IMR-90 (cell line): ENCODE results near the gene FLT3. TPM values are rescaled to one million over a fixed set of nuclear protein-coding genes. Genes with fewer than 3 reads are reported as not detected.

Source experiments
- ATAC-seq: fragments of 200-7000 bp; cut with Tn5 transposase; 2 replicates; pipeline ENCODE4 v1.9.1; 2020; ENCODE audit warnings: low read depth, mild to moderate bottlenecking, moderate library complexity
- BruUV-seq: library from RNA; stranded (reverse); fragments of 400-500 nt; replicated peaks from 2 replicates; lab custom pipeline; 2021; lab: Mats Ljungman, UMichigan
- CTCF ChIA-PET: fragments of 300-600 bp; formaldehyde crosslinking; extraction: SDS; loops from one replicate; lab custom pipeline; 2021; ENCODE audit warnings: antibody characterized with exemption; lab: Yijun Ruan, JAX
- POLR2A ChIA-PET: fragments of 300-600 bp; sonication (Branson Sonifier 250); formaldehyde crosslinking; loops from one replicate; lab custom pipeline; 2022; ENCODE audit warnings: antibody characterized with exemption; ENCODE audit not compliant: unreplicated experiment; lab: Charles Lee
- DNase-seq: peaks from one replicate; pipeline ENCODE4 v3.0.0; 2013
- H2AFZ ChIP-seq: replicated peaks from 2 replicates; pipeline ENCODE3; 2013; ENCODE audit warnings: low read length, mild to moderate bottlenecking; ENCODE audit not compliant: poor library complexity
- H2AK5ac ChIP-seq: 2 replicates; pipeline ENCODE4 v1.6.1; 2013; ENCODE audit warnings: low read depth, low read length, inconsistent platforms
- H2AK9ac ChIP-seq: replicated peaks from 2 replicates; pipeline ENCODE3; 2013; ENCODE audit warnings: mild to moderate bottlenecking, low read depth, low read length, moderate library complexity; ENCODE audit not compliant: poor library complexity
- H2BK120ac ChIP-seq: 2 replicates; pipeline ENCODE4 v1.6.1; 2013; ENCODE audit warnings: low read depth, low read length, inconsistent platforms
- H2BK15ac ChIP-seq: 3 replicates; pipeline ENCODE4 v1.6.1; 2013; ENCODE audit warnings: low read depth, low read length, inconsistent platforms
- H2BK20ac ChIP-seq: 2 replicates; pipeline ENCODE4 v1.6.1; 2013; ENCODE audit warnings: low read depth, mild to moderate bottlenecking, inconsistent platforms, low read length, moderate library complexity
- H2BK5ac ChIP-seq: 2 replicates; pipeline ENCODE4 v1.6.1; 2013; ENCODE audit warnings: mild to moderate bottlenecking, low read depth, low read length, inconsistent platforms; ENCODE audit not compliant: poor library complexity, severe bottlenecking
- H3K14ac ChIP-seq: replicated peaks from 2 replicates; pipeline ENCODE4 v1.6.1; 2013; ENCODE audit warnings: low read depth, low read length, inconsistent platforms
- H3K18ac ChIP-seq: 2 replicates; pipeline ENCODE4 v1.6.1; 2013; ENCODE audit warnings: low read depth, low read length, control low read depth
- H3K23ac ChIP-seq: 2 replicates; pipeline ENCODE4 v1.6.1; 2013; ENCODE audit warnings: low read depth, low read length, inconsistent platforms
- H3K27ac ChIP-seq: 2 replicates; pipeline ENCODE4 v1.5.1; 2013; ENCODE audit warnings: mild to moderate bottlenecking, control low read depth, low read length; ENCODE audit not compliant: insufficient read depth
- H3K27me3 ChIP-seq: 2 replicates; pipeline ENCODE4 v1.6.1; 2013; ENCODE audit warnings: low read length; ENCODE audit not compliant: control insufficient read depth, insufficient read depth
- H3K36me3 ChIP-seq: 2 replicates; pipeline ENCODE4 v1.6.1; 2013; ENCODE audit warnings: low read length, mixed read lengths; ENCODE audit not compliant: control insufficient read depth, insufficient read depth
- H3K4ac ChIP-seq: 2 replicates; pipeline ENCODE4 v1.6.1; 2013; ENCODE audit warnings: low read depth, low read length, inconsistent platforms
- H3K4me1 ChIP-seq: 2 replicates; pipeline ENCODE4 v1.6.1; 2013; ENCODE audit warnings: low read length, mixed read lengths; ENCODE audit not compliant: control insufficient read depth, insufficient read depth
- H3K4me2 ChIP-seq: 2 replicates; pipeline ENCODE4 v1.6.1; 2013; ENCODE audit warnings: low read depth, mild to moderate bottlenecking, control low read depth, low read length, moderate library complexity
- H3K4me3 ChIP-seq: 2 replicates; pipeline ENCODE4 v1.5.1; 2013; ENCODE audit warnings: low read depth, mild to moderate bottlenecking, control low read depth, low read length, moderate library complexity; ENCODE audit not compliant: insufficient read depth
- H3K56ac ChIP-seq: 2 replicates; pipeline ENCODE4 v1.6.1; 2013; ENCODE audit warnings: low read length, inconsistent platforms; ENCODE audit not compliant: insufficient read depth; ENCODE audit errors: extremely low read depth
- H3K79me1 ChIP-seq, 2 experiments: 2 replicates each; pipeline ENCODE4 v1.6.1; 2013; ENCODE audit warnings: low read length in 2 of 2, inconsistent platforms in 1 of 2, low read depth in 1 of 2
- H3K9ac ChIP-seq: 2 replicates; pipeline ENCODE4 v1.6.1; 2013; ENCODE audit warnings: low read depth, low read length, control low read depth
- H3K9me1 ChIP-seq: 2 replicates; pipeline ENCODE4 v1.6.1; 2013; ENCODE audit warnings: low read length, inconsistent platforms; ENCODE audit not compliant: insufficient read depth
- H3K9me3 ChIP-seq: 2 replicates; pipeline ENCODE4 v1.6.1; 2013; ENCODE audit warnings: low read length; ENCODE audit not compliant: control insufficient read depth, insufficient read depth
- H4K20me1 ChIP-seq: 2 replicates; pipeline ENCODE4 v1.6.1; 2013; ENCODE audit warnings: low read length, inconsistent platforms; ENCODE audit not compliant: insufficient read depth
- H4K5ac ChIP-seq: 2 replicates; pipeline ENCODE4 v1.6.1; 2013; ENCODE audit warnings: mild to moderate bottlenecking, low read depth, low read length, control low read depth
- H4K8ac ChIP-seq, 2 experiments: 2 replicates each; pipeline ENCODE4 v1.6.1; 2013; ENCODE audit warnings: low read depth in 2 of 2, low read length in 2 of 2, control low read depth in 1 of 2, inconsistent platforms in 1 of 2
- H4K91ac ChIP-seq: 2 replicates; pipeline ENCODE4 v1.6.1; 2013; ENCODE audit warnings: low read depth, low read length, inconsistent platforms; ENCODE audit not compliant: insufficient read depth
- BHLHE40 ChIP-seq: fragments of 150-350 bp; IDR thresholded peaks from 2 replicates; pipeline ENCODE4 v1.6.1; 2016; ENCODE audit warnings: mild to moderate bottlenecking, low read depth, low read length
- CEBPB ChIP-seq: IDR thresholded peaks from 2 replicates; pipeline ENCODE4 v1.6.1; 2012; ENCODE audit warnings: low read depth, low read length, improper control_type of control experiment
- CHD1 ChIP-seq: IDR thresholded peaks from 2 replicates; pipeline ENCODE4 v1.6.1; 2012; ENCODE audit warnings: low read depth, low read length, improper control_type of control experiment
- CTCF ChIP-seq: conservative IDR thresholded peaks from 2 replicates; pipeline ENCODE4 v1.5.1; 2012; ENCODE audit warnings: mild to moderate bottlenecking, low read depth, low read length, improper control_type of control experiment
- ELK1 ChIP-seq: fragments of 150-350 bp; IDR thresholded peaks from 2 replicates; pipeline ENCODE4 v1.6.1; 2016; ENCODE audit warnings: low read depth, mild to moderate bottlenecking, low read length, moderate library complexity, borderline replicate concordance
- FOS ChIP-seq: fragments of 150-350 bp; IDR thresholded peaks from 2 replicates; pipeline ENCODE4 v1.6.1; 2016; ENCODE audit warnings: low read depth, low read length
- MAFK ChIP-seq: IDR thresholded peaks from 2 replicates; pipeline ENCODE4 v1.6.1; 2012; ENCODE audit warnings: low read depth, low read length, improper control_type of control experiment
- MXI1 ChIP-seq: IDR thresholded peaks from 2 replicates; pipeline ENCODE4 v1.6.1; 2012; ENCODE audit warnings: low read depth, mild to moderate bottlenecking, low read length, moderate library complexity, borderline replicate concordance
- NFE2L2 ChIP-seq: fragments of 150-350 bp; IDR thresholded peaks from 2 replicates; pipeline ENCODE4 v1.6.1; 2016; ENCODE audit warnings: low read depth, mild to moderate bottlenecking, low read length
- POLR2A ChIP-seq: IDR thresholded peaks from 2 replicates; pipeline ENCODE4 v1.6.1; 2012; ENCODE audit warnings: mild to moderate bottlenecking, low read depth, low read length
- RAD21 ChIP-seq: IDR thresholded peaks from 2 replicates; pipeline ENCODE4 v1.6.1; 2012; ENCODE audit warnings: low read length, improper control_type of control experiment
- RCOR1 ChIP-seq: IDR thresholded peaks from 2 replicates; pipeline ENCODE4 v1.6.1; 2012; ENCODE audit warnings: mild to moderate bottlenecking, low read length, improper control_type of control experiment; ENCODE audit not compliant: insufficient replicate concordance
- RFX5 ChIP-seq: IDR thresholded peaks from 2 replicates; pipeline ENCODE4 v1.8.0; 2012; ENCODE audit warnings: low read depth, mild to moderate bottlenecking, low read length, moderate library complexity
- SMC3 ChIP-seq: fragments of 150-350 bp; IDR thresholded peaks from 2 replicates; pipeline ENCODE4 v1.6.1; 2016; ENCODE audit warnings: low read depth, mild to moderate bottlenecking, antibody characterized with exemption, low read length, moderate library complexity
- USF2 ChIP-seq: fragments of 150-350 bp; IDR thresholded peaks from 2 replicates; pipeline ENCODE4 v1.6.1; 2017; ENCODE audit warnings: mild to moderate bottlenecking, antibody characterized with exemption, low read length, low read depth
- WGBS, 2 experiments: methylation state at CpG; one replicate each; pipeline versions ENCODE4 v1.1.5 to v1.1.7; 2013; ENCODE audit warnings: missing lambda C conversion rate in 2 of 2; ENCODE audit not compliant: insufficient read length in 1 of 2; ENCODE audit errors: extremely low coverage in 2 of 2; 5-methylcytosine and 5-hydroxymethylcytosine counted together
- dilution Hi-C: fragments of 300-500 bp; cut with HindIII; formaldehyde crosslinking; loops from one replicate; pipeline ENCODE4 v1.14.3; 2018; ENCODE audit warnings: low sequenced_read_pairs; ENCODE audit not compliant: unreplicated experiment
- in situ Hi-C: fragments of 300-500 bp; cut with MboI; formaldehyde crosslinking; loops from 3 replicates; pipeline ENCODE4 v1.14.3; 2019; ENCODE audit warnings: low sequenced_read_pairs, inconsistent platforms, mixed read lengths
- intact Hi-C: fragments of 100-400 bp; cut with micrococcal nuclease; formaldehyde crosslinking; loops from 2 replicates; pipeline ENCODE4 v1.10.0; 2022
- polyA plus RNA-seq, 3 experiments: library from polyadenylated mRNA; depleted of rRNA; stranded (reverse); fragments of >200 nt; gene quantifications; 2 replicates each; pipeline ENCODE4 v1.2.3, GENCODE V29; 2012; ENCODE audit warnings: low replicate concordance in 1 of 3
- total RNA-seq: library from RNA; depleted of rRNA; stranded (reverse); fragments of >200 nt; gene quantifications from 2 replicates; pipeline ENCODE4 v1.2.3, GENCODE V29; 2012

Gene FLT3
- total and polyA plus RNA-seq, 2 of the 4 experiments (the other 2 are of a cell fraction), result not detected

GRCh38 chr13:27976362-27977091 lies 123.8 kb downstream of the FLT3 start:
- Histone ChIP-seq H3K79me1 (no peaks in the 10 kb centered on the region), H3K36me3 (no peaks in the 10 kb centered on the region), H2AK5ac (no peak overlapping the region), H2BK15ac (no peak overlapping the region), H2AFZ (no peak overlapping the region), H3K9ac (no peak overlapping the region), H3K4me1 (no peaks in the 10 kb centered on the region; the same call in 1 of the 2 replicates), H2BK120ac (no peak overlapping the region), H3K18ac (no peak overlapping the region), H3K27ac (no peak overlapping the region), H2AK9ac (no peak overlapping the region), H4K91ac (no peak overlapping the region), H3K9me3 (peaks cover 3% of the 10 kb centered on the region; the same call in 1 of the 2 replicates), H4K20me1 (no peaks in the 10 kb centered on the region; the same call in 1 of the 2 replicates), H2BK20ac (no peak overlapping the region), H3K4me3 (no peak overlapping the region), H3K23ac (no peak overlapping the region), H4K5ac (no peak overlapping the region), H4K8ac (no peak overlapping the region), H2BK5ac (no peak overlapping the region), H3K27me3 (peaks cover 95% of the 10 kb centered on the region), H3K56ac (no peak overlapping the region), H3K4me2 (no peak overlapping the region), H3K14ac (no peak overlapping the region), H3K9me1 (no peaks in the 10 kb centered on the region; the same call in 1 of the 2 replicates), H3K4ac (no peak overlapping the region)
- dilution Hi-C loops, result no loop called here
- ChIA-PET POLR2A (no interaction called here), CTCF (interaction anchor here (0.8 to 1.6 kb wide), 2 partner anchors 14 to 23 kb away, joined by 3 read pairs; no protein-coding TSS in a partner anchor)
- in situ Hi-C loops, result loop anchor here (25.0 kb wide), 1 partner anchor 439 kb away; no protein-coding TSS in a partner anchor
- intact Hi-C loops, result no loop called here
- no TSS peak for BruUV-seq
- ATAC-seq (no peak), DNase-seq (no peak)
- WGBS, 2 experiments, result 0% methylated on average over 1 of the region's 12 CpGs; no CpG with 5 or more reads in 1 of the 2 experiments
- TF ChIP-seq SMC3 (no peak), CEBPB (no peak), RAD21 (no peak), USF2 (no peak), POLR2A (no peak), BHLHE40 (no peak), CTCF (no peak), MXI1 (no peak), FOS (no peak), RFX5 (no peak), MAFK (no peak), NFE2L2 (no peak), ELK1 (no peak), CHD1 (no peak), RCOR1 (no peak)
